ENCODE data around the gene LIPC.
A peak's percentile ranks its signal among the peaks of the same experiment; 100 is the strongest.

The LIPC gene

GRCh38 chr15:58554758-58555157 is 123.0 kb downstream of the LIPC start:
- DNase-seq (ENCODE audit: low read depth) = no peak

- no peak for DNase-seq (ENCODE audit: low read depth)
Measured at GRCh38 chr15:58555162-58556027, 123.6 kb downstream of the LIPC start.

GRCh38 chr15:58556028-58556361 is 124.2 kb downstream of the LIPC start:
- DNase-seq (ENCODE audit: low read depth) = no peak

GRCh38 chr15:58556541-58556940 is 124.8 kb downstream of the LIPC start:
- no peak for DNase-seq (ENCODE audit: low read depth)

GRCh38 chr15:58558777-58559176 is 127.0 kb downstream of the LIPC start:
- no peak for DNase-seq (ENCODE audit: low read depth)

- no peak for DNase-seq (ENCODE audit: low read depth)
Measured at GRCh38 chr15:58559904-58560588, 128.3 kb downstream of the LIPC start.

- DNase-seq (ENCODE audit: low read depth) = no peak
Measured at GRCh38 chr15:58561321-58561720, 129.5 kb downstream of the LIPC start.

- DNase-seq (ENCODE audit: low read depth) = no peak
Measured at GRCh38 chr15:58562135-58562534, 130.3 kb downstream of the LIPC start.

GRCh38 chr15:58564981-58565380 is 133.2 kb downstream of the LIPC start:
- DNase-seq (ENCODE audit: low read depth) = no peak

GRCh38 chr15:58565619-58566018 is 133.8 kb downstream of the LIPC start:
- no peak for DNase-seq (ENCODE audit: low read depth)

GRCh38 chr15:58566029-58566428 is 134.2 kb downstream of the LIPC start:
- peak; percentile 33 for DNase-seq (ENCODE audit: low read depth)

- DNase-seq (ENCODE audit: low read depth) = no peak
Measured at GRCh38 chr15:58568157-58568571, 136.4 kb downstream of the LIPC start.

GRCh38 chr15:58569455-58569854 is 137.7 kb downstream of the LIPC start:
- DNase-seq (ENCODE audit: low read depth) = no peak

- no peak for DNase-seq (ENCODE audit: low read depth)
Measured at GRCh38 chr15:58571491-58571890, 139.7 kb downstream of the LIPC start.

GRCh38 chr15:58572521-58572920 is 140.7 kb downstream of the LIPC start:
- no peak for DNase-seq (ENCODE audit: low read depth)

- no peak for DNase-seq (ENCODE audit: low read depth)
Measured at GRCh38 chr15:58573270-58573669, 141.5 kb downstream of the LIPC start.

- no peak for DNase-seq (ENCODE audit: low read depth)
Measured at GRCh38 chr15:58574631-58575030, 142.8 kb downstream of the LIPC start.

GRCh38 chr15:58575045-58575786 is 143.4 kb downstream of the LIPC start:
- DNase-seq (ENCODE audit: low read depth) = no peak

- no peak for DNase-seq (ENCODE audit: low read depth)
Measured at GRCh38 chr15:58576657-58577056, 144.9 kb downstream of the LIPC start.

GRCh38 chr15:58582160-58582559 is 150.4 kb downstream of the LIPC start:
- DNase-seq (ENCODE audit: low read depth) = no peak

GRCh38 chr15:58583171-58583908 is 151.5 kb downstream of the LIPC start:
- no peak for DNase-seq (ENCODE audit: low read depth)

- DNase-seq (ENCODE audit: low read depth) = no peak
Measured at GRCh38 chr15:58584789-58585461, 153.1 kb downstream of the LIPC start.

Measured in iris pigment epithelial cell (primary cell).